ELF-1 (cell line): Measurements from ENCODE around the gene KLF13.
A peak's percentile ranks its signal among the peaks of the same experiment; 100 is the strongest.

ENCODE experiments used
- DNase-seq: peaks from one replicate; pipeline ENCODE4 v3.0.0-alpha.2; 2016; ENCODE audit warnings: low read depth, low spot score

The KLF13 gene

GRCh38 chr15:31400222-31400927 lies 73.7 kb downstream of the KLF13 start:
- DNase-seq = no peak

DNA sequence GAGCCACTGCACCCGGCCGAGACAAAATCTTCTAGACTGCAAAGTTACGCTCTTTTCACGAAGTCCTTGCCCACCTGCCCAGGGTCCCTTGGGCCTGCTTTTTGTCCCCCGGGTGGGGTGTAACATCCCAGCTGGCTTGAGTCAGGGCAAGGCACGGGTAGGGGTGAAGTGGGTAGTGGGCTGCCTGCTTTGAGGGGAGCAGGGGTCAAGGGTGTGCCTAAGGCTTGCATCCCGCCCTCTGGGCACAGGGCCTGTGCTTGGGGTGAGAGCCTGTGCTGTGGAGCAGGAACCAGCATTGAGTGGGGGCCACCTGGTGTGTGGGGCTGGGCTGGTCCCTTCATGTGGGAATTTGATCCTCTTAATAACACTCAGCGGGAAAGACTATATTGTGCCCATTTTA lies 74.6 kb downstream of the KLF13 start:
- no peak for DNase-seq

- no peak for DNase-seq
Measured at GRCh38 chr15:31402003-31402402, 75.4 kb downstream of the KLF13 start.

DNA sequence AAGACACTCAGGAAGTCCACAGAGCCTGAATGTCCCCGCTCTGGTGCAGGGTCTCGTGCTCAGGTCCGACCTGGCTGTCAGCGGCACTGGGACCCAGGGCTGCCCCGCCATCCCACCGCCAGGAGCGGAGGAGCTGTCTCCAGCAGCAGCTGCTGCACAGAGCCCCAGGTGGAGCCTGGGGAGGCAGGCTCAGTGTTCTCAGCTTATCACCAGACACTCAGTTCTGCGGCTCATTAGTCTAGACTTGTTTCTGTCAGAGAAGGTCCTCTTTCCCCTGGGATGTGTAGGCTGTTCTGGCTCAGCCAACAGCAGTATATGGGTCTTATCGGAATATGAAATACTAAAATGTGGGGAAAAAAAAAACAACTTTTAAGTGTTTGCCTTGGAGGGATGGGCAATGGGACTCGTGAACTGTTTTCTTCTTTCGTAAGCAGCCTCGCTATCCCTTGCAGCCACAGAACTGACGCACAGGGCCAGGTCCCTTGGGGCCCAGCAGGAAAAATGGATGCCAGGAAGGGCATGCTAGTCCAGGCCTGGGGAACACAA lies 75.9 kb downstream of the KLF13 start:
- DNase-seq = peak; percentile 42

- DNase-seq = no peak
Measured at GRCh38 chr15:31403096-31403495, 76.5 kb downstream of the KLF13 start.

- no peak for DNase-seq
Measured at GRCh38 chr15:31403606-31404005, 77.0 kb downstream of the KLF13 start.

DNA sequence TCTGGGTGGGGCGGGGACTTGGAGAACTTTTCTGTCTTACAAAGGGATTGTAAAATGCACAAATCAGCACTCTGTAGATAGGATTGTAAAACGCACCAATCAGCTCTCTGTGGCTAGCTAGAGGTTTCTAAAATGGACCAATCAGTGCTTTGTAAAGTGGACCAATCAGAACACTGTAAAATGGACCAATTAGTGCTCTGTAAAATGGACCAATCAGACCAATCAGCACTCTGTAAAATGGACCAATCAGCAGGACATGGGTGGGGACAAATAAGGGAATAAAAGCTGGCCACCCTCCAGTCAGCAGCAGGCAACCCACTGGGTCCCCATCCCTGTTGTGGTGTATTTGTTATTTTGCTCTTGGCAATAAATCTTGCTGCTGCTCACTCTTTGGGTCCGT lies 77.7 kb downstream of the KLF13 start:
- no peak for DNase-seq

GRCh38 chr15:31405200-31405920 lies 78.7 kb downstream of the KLF13 start:
- no peak for DNase-seq

DNA sequence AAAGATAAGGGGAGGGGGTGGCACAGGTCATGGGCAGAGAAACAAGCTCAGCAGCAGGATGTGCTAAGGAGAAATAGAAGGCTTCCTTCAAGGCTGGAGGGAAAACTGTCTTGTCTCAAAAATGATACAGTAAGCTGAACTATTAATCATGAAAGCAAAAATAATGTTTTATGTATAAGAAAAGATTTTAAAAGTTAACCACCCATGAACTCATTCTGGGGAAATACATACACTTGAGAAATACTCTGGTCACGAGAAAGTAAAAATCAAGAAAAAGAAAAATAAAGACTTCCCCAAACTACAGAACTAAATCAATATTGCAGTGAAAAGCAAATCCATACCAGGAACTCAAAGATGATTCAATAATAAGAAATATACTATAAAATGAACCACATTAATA lies 80.7 kb downstream of the KLF13 start:
- no peak for DNase-seq

GRCh38 chr15:31407851-31408250 lies 81.2 kb downstream of the KLF13 start:
- no peak for DNase-seq

- DNase-seq = no peak
Measured at GRCh38 chr15:31408724-31409123, 82.1 kb downstream of the KLF13 start.

GRCh38 chr15:31409171-31409570 lies 82.5 kb downstream of the KLF13 start:
- DNase-seq = no peak

DNA sequence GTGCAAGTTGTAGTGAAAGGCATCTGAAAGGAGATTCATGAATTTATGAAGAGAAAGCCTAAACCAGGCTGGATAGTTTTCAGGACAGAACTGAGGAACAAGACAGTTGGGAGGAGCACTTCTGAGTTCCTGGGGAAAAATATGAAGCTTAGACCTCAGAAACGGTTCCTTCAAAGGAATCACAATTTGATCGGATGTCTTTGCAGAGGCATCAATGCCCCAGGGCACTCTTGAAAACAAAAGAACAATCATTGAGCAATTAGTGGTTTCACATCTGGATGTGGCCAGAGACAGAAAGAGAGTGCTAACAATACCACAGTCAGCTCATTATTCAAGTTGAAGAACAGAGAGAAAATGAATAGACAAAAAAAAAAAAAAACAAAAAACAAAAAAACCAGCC lies 86.2 kb downstream of the KLF13 start:
- peak; percentile 35 for DNase-seq

DNA sequence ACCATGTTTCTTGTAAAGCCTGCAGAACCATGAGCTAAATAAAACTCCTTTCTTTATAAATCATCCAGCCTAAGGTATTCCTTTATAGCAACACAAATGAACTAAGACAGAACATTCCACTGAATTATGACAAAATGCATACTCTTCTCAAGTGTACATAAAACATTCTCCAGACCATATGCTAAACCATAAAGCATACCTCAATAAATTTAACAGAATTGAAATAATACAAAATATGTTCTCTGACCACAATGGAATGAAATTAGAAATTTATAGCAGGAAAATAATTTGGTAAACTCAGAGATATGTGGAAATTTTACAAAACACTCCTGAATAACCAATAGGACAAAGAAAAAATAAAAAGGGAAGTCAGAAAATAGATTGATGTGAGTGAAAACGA lies 88.6 kb downstream of the KLF13 start:
- DNase-seq = no peak

- no peak for DNase-seq
Measured at GRCh38 chr15:31419820-31420219, 93.2 kb downstream of the KLF13 start.

- DNase-seq = no peak
Measured at GRCh38 chr15:31427411-31427810, 100.8 kb downstream of the KLF13 start.
